BJ (cell line): Measurements from ENCODE around the gene LLPH. TPM values are rescaled to one million over a fixed set of nuclear protein-coding genes. Genes with fewer than 3 reads are reported as not detected.

ENCODE experiments used
- CTCF ChIA-PET: fragments of 350-600 bp; formaldehyde crosslinking; extraction: SDS; loops from one replicate; lab custom pipeline; 2021; ENCODE audit warnings: antibody characterized with exemption, inconsistent platforms; lab: Yijun Ruan, JAX
- POLR2A ChIA-PET: fragments of 300-600 bp; sonication (Branson Sonifier 250); formaldehyde crosslinking; extraction: SDS; loops from one replicate; lab custom pipeline; 2021; ENCODE audit warnings: antibody characterized with exemption; lab: Charles Lee
- DNase-seq: peaks from one replicate; pipeline ENCODE4 v3.0.0-alpha.2; 2011; ENCODE audit warnings: low read depth
- H3K27me3 ChIP-seq: 2 replicates; pipeline ENCODE4 v1.6.0; 2011; ENCODE audit warnings: low read length; ENCODE audit not compliant: control insufficient read depth, insufficient read depth
- H3K36me3 ChIP-seq: 2 replicates; pipeline ENCODE4 v1.5.1; 2011; ENCODE audit warnings: low read length; ENCODE audit not compliant: control insufficient read depth, insufficient read depth
- H3K4me3 ChIP-seq: 2 replicates; pipeline ENCODE4 v1.5.1; 2011; ENCODE audit warnings: low read depth, mild to moderate bottlenecking, control low read depth, low read length
- CTCF ChIP-seq: IDR thresholded peaks from 2 replicates; pipeline ENCODE4 v1.5.1; 2011; ENCODE audit warnings: low read depth, mild to moderate bottlenecking, control low read depth, inconsistent platforms, low read length, moderate library complexity; ENCODE audit not compliant: insufficient read depth
- polyA plus RNA-seq: library from polyadenylated mRNA; depleted of rRNA; stranded (reverse); fragments of >200 nt; gene quantifications from 2 replicates; pipeline ENCODE4 v1.2.3, GENCODE V29; 2011

Gene LLPH
- polyA plus RNA-seq, 1 experiment = 4.0 TPM

- peaks cover 4% of the 10 kb centered on the region; the same call in 1 of the 2 replicates for H3K36me3 ChIP-seq
- no peaks in the 10 kb centered on the region for H3K27me3 ChIP-seq
- CTCF ChIA-PET = interaction anchor here (1.6 to 2.1 kb wide), 2 partner anchors 10 to 13 kb away, joined by 6 to 7 read pairs; partner anchors contain the start of gene LLPH
- no peak overlapping the region for H3K4me3 ChIP-seq
- no peak for TF ChIP-seq CTCF
- DNase-seq = no peak
- POLR2A ChIA-PET = no interaction called here
Measured at GRCh38 chr12:66120477-66120876, 10.1 kb downstream of the LLPH start.

- Histone ChIP-seq H3K36me3 (peaks cover 3% of the 10 kb centered on the region; the same call in 1 of the 2 replicates), H3K4me3 (no peak overlapping the region), H3K27me3 (no peaks in the 10 kb centered on the region)
- no peak for TF ChIP-seq CTCF
- ChIA-PET POLR2A (interaction anchor here (0.6 kb wide), 1 partner anchor 49 kb away, joined by 3 read pairs; no protein-coding TSS in a partner anchor), CTCF (interaction anchor here (0.7 to 2.1 kb wide), 5 partner anchors 11 to 1232 kb away, joined by 3 to 7 read pairs (median 3); partner anchors contain the start of gene LLPH)
- no peak for DNase-seq
Measured at GRCh38 chr12:66119870-66120241, 10.7 kb downstream of the LLPH start.

- H3K27me3 ChIP-seq = no peaks in the 10 kb centered on the region
- H3K4me3 ChIP-seq = no peak overlapping the region
- POLR2A ChIA-PET = interaction anchor here (0.6 kb wide), 1 partner anchor 50 kb away, joined by 3 read pairs; no protein-coding TSS in a partner anchor
- peaks cover 2% of the 10 kb centered on the region; the same call in 1 of the 2 replicates for H3K36me3 ChIP-seq
- CTCF ChIA-PET = interaction anchor here (0.6 to 2.1 kb wide), 6 partner anchors 11 to 1231 kb away, joined by 3 to 7 read pairs (median 4); partner anchors contain the start of gene LLPH
- no peak for TF ChIP-seq CTCF
- no peak for DNase-seq
Measured at GRCh38 chr12:66119229-66119869, 11.2 kb downstream of the LLPH start.

GRCh38 chr12:66118240-66118891 is 12.2 kb downstream of the LLPH start:
- POLR2A ChIA-PET = no interaction called here

More at GRCh38 chr12:66118240-66118891, 12.2 kb downstream of the LLPH start:
- no peak overlapping the region for H3K4me3 ChIP-seq
- no peaks in the 10 kb centered on the region for H3K36me3 ChIP-seq
- H3K27me3 ChIP-seq = no peaks in the 10 kb centered on the region
- TF ChIP-seq CTCF = no peak
- CTCF ChIA-PET = interaction anchor here (1.0 kb wide), 1 partner anchor 11 kb away, joined by 5 read pairs; no protein-coding TSS in a partner anchor
- DNase-seq = no peak
